ENCODE measurements around the gene HMCN2. TPM values are rescaled to one million over a fixed set of nuclear protein-coding genes. Genes with fewer than 3 reads are reported as not detected.

The HMCN2 gene
- total RNA-seq, 1 experiment from 2014 or later = 8.6 TPM

GRCh38 chr9:130266236-130267098 is 907 bp downstream of the HMCN2 start:
- Mint-ChIP-seq H3K27ac (peak overlapping the region in 1 of 3 experiments; percentile 44; a peak in 2 of 7 replicates), H3K4me1 (peaks cover 47 to 73% of the 10 kb centered on the region in 2 experiments), H3K36me3 (ENCODE audit: insufficient read depth in 1 of 3, low read depth in 3 of 3) (peaks cover 0 to 10% (median 4%) of the 10 kb centered on the region in 3 experiments; a peak in 2 of 7 replicates), H3K4me3 (peak overlapping the region; percentile 71 to 89), H3K27me3 (ENCODE audit: low read depth) (peaks cover 43% of the 10 kb centered on the region), H3K9me3 (no peaks in the 10 kb centered on the region)
- no peak overlapping the region for H3K27ac ChIP-seq (ENCODE audit: insufficient read length, low read depth, low read length)
- no peak overlapping the region for H2BK15ac ChIP-seq (ENCODE audit: low read depth, low read length)
- H3K79me1 ChIP-seq (ENCODE audit: insufficient read depth, low read depth, low read length, poor library complexity, severe bottlenecking) = no peaks in the 10 kb centered on the region
- no peak overlapping the region for H2BK12ac ChIP-seq (ENCODE audit: insufficient read length, low read depth, low read length)
- H3K56ac ChIP-seq (ENCODE audit: insufficient read length, low read depth, low read length) = no peak overlapping the region
- no peak overlapping the region for H3K23ac ChIP-seq (ENCODE audit: insufficient read length, low read depth, low read length)
- no peak for TF ChIP-seq CTCF (conservative IDR thresholded peaks at IDR 0.05)
- peaks cover 3% of the 10 kb centered on the region; the same call in 1 of the 2 replicates for H3K27me3 ChIP-seq (ENCODE audit: insufficient read depth, low read length)
- no peaks in the 10 kb centered on the region; the same call in 1 of the 2 replicates for H3K4me1 ChIP-seq (ENCODE audit: insufficient read depth, low read length)
- no peaks in the 10 kb centered on the region for H3K9me3 ChIP-seq (ENCODE audit: control insufficient read depth, low read depth, low read length)
- H2BK5ac ChIP-seq (ENCODE audit: insufficient read length, low read length) = no peak overlapping the region
- no CpG with 5 or more reads among the region's 41 CpGs for WGBS (ENCODE audit: extremely low coverage, insufficient read length, low lambda C conversion rate)
- no peaks in the 10 kb centered on the region for H3K79me2 ChIP-seq (ENCODE audit: insufficient read depth, low read length)
- peak overlapping the region; percentile 88; the same call in 1 of the 2 replicates for H3K14ac ChIP-seq (ENCODE audit: insufficient read depth, low read length)
- no peak overlapping the region for H2AK5ac ChIP-seq (ENCODE audit: insufficient read length, low read length)
- H4K20me1 ChIP-seq (ENCODE audit: control insufficient read depth, insufficient read depth, insufficient read length) = no peaks in the 10 kb centered on the region
- H2AFZ ChIP-seq (ENCODE audit: low read length) = no peak overlapping the region
- H2BK120ac ChIP-seq (ENCODE audit: low read depth, low read length, poor library complexity, severe bottlenecking) = no peak overlapping the region
- H3K18ac ChIP-seq (ENCODE audit: insufficient read length, low read depth, low read length) = peak overlapping the region; percentile 73
- no peak overlapping the region for H4K91ac ChIP-seq (ENCODE audit: insufficient read length, low read depth, low read length)
- no peak overlapping the region for H4K8ac ChIP-seq (replicated peaks; ENCODE audit: insufficient read length, low read depth, low read length)
- H3T11ph ChIP-seq (ENCODE audit: low read length) = no peak overlapping the region
- no peak overlapping the region for H2BK20ac ChIP-seq (ENCODE audit: low read depth, low read length, poor library complexity, severe bottlenecking)
- DNase-seq = peak; percentile 71
- no peak overlapping the region for H3K4ac ChIP-seq (ENCODE audit: low read depth, low read length)
- H3K9ac ChIP-seq (ENCODE audit: extremely low read depth, insufficient read length, low read length) = no peak overlapping the region
- peaks cover 14% of the 10 kb centered on the region for H3K23me2 ChIP-seq (ENCODE audit: insufficient read length, low read depth, low read length, poor library complexity, severe bottlenecking)
- H3K4me2 ChIP-seq (ENCODE audit: insufficient read depth, insufficient read length, low read length) = peak overlapping the region; percentile 31
- H4K5ac ChIP-seq (ENCODE audit: insufficient read length, low read depth, low read length) = no peak overlapping the region

Measured in H9 (cell line).